ENCODE data around the gene ASIC1. TPM values are rescaled to one million over a fixed set of nuclear protein-coding genes. Genes with fewer than 3 reads are reported as not detected.

Gene ASIC1
- total RNA-seq, 1 donor from 2014 or later, result 4.5 TPM

- no peak for DNase-seq (ENCODE audit: low read depth)
Measured at GRCh38 chr12:50060120-50060468, 2.7 kb downstream of the ASIC1 start.

GRCh38 chr12:50061171-50061570 lies 3.8 kb downstream of the ASIC1 start:
- DNase-seq (ENCODE audit: low read depth), result no peak

- no peak for DNase-seq (ENCODE audit: low read depth)
Measured at GRCh38 chr12:50061946-50062686, 4.7 kb downstream of the ASIC1 start.

GRCh38 chr12:50062728-50063460 lies 5.5 kb downstream of the ASIC1 start:
- peak; percentile 92 for DNase-seq (ENCODE audit: low read depth)

- DNase-seq (ENCODE audit: low read depth), result no peak
Measured at GRCh38 chr12:50065726-50066310, 8.4 kb downstream of the ASIC1 start.

GRCh38 chr12:50066402-50066801 lies 9.0 kb downstream of the ASIC1 start:
- DNase-seq (ENCODE audit: low read depth), result peak; percentile 86

- no peak for DNase-seq (ENCODE audit: low read depth)
Measured at GRCh38 chr12:50069069-50069468, 11.7 kb downstream of the ASIC1 start.

- DNase-seq (ENCODE audit: low read depth), result no peak
Measured at GRCh38 chr12:50069539-50069938, 12.1 kb downstream of the ASIC1 start.

GRCh38 chr12:50070314-50071060 lies 13.1 kb downstream of the ASIC1 start:
- peak; percentile 86 for DNase-seq (ENCODE audit: low read depth)

GRCh38 chr12:50072198-50072907 lies 15.0 kb downstream of the ASIC1 start:
- DNase-seq (ENCODE audit: low read depth), result no peak

- DNase-seq (ENCODE audit: low read depth), result no peak
Measured at GRCh38 chr12:50073206-50073605, 15.8 kb downstream of the ASIC1 start.

GRCh38 chr12:50073712-50074111 lies 16.3 kb downstream of the ASIC1 start:
- DNase-seq (ENCODE audit: low read depth), result no peak

GRCh38 chr12:50074936-50075807 lies 17.8 kb downstream of the ASIC1 start:
- peak; percentile 85 for DNase-seq (ENCODE audit: low read depth)

GRCh38 chr12:50075808-50076170 lies 18.4 kb downstream of the ASIC1 start:
- no peak for DNase-seq (ENCODE audit: low read depth)

- DNase-seq (ENCODE audit: low read depth), result no peak
Measured at GRCh38 chr12:50077099-50077498, 19.7 kb downstream of the ASIC1 start.

GRCh38 chr12:50078281-50078680 lies 20.9 kb downstream of the ASIC1 start:
- no peak for DNase-seq (ENCODE audit: low read depth)

GRCh38 chr12:50079771-50080170 lies 22.4 kb downstream of the ASIC1 start:
- DNase-seq (ENCODE audit: low read depth), result no peak

- no peak for DNase-seq (ENCODE audit: low read depth)
Measured at GRCh38 chr12:50081096-50081808, 23.9 kb downstream of the ASIC1 start.

- no peak for DNase-seq (ENCODE audit: low read depth)
Measured at GRCh38 chr12:50082644-50083043, 25.2 kb downstream of the ASIC1 start.

- DNase-seq (ENCODE audit: low read depth), result no peak
Measured at GRCh38 chr12:50083301-50083700, 25.9 kb downstream of the ASIC1 start.

All from myocyte (in vitro differentiated cells).